ENCODE data around the gene BIRC2.

The BIRC2 gene

GRCh38 chr11:102377891-102378290, 30.9 kb downstream of the BIRC2 start:
- no peak for DNase-seq

GRCh38 chr11:102378818-102379217, 31.8 kb downstream of the BIRC2 start:
- DNase-seq = no peak

- no peak for DNase-seq
These were observed 35.4 kb downstream of the BIRC2 start for GRCh38 chr11:102382384-102382783.

GRCh38 chr11:102383839-102384238, 36.8 kb downstream of the BIRC2 start:
- DNase-seq = no peak

- no peak for DNase-seq
These were observed 37.5 kb downstream of the BIRC2 start for GRCh38 chr11:102384419-102385079.

- no peak for DNase-seq
These were observed 38.3 kb downstream of the BIRC2 start for GRCh38 chr11:102385085-102386007.

- no peak for DNase-seq
These were observed 39.2 kb downstream of the BIRC2 start for GRCh38 chr11:102386136-102386734.

- DNase-seq = no peak
These were observed 40.2 kb downstream of the BIRC2 start for GRCh38 chr11:102387043-102387781.

- no peak for DNase-seq
These were observed 42.2 kb downstream of the BIRC2 start for GRCh38 chr11:102389253-102389652.

- DNase-seq = peak; percentile 6
These were observed 43.9 kb downstream of the BIRC2 start for GRCh38 chr11:102390667-102391465.

- DNase-seq = no peak
These were observed 44.7 kb downstream of the BIRC2 start for GRCh38 chr11:102391549-102392237.

- no peak for DNase-seq
These were observed 46.3 kb downstream of the BIRC2 start for GRCh38 chr11:102393272-102393730.

GRCh38 chr11:102395720-102396393, 48.8 kb downstream of the BIRC2 start:
- no peak for DNase-seq

GRCh38 chr11:102396708-102397563, 49.9 kb downstream of the BIRC2 start:
- no peak for DNase-seq

- DNase-seq = no peak
These were observed 51.3 kb downstream of the BIRC2 start for GRCh38 chr11:102398297-102398696.

GRCh38 chr11:102399189-102399588, 52.2 kb downstream of the BIRC2 start:
- DNase-seq = no peak

GRCh38 chr11:102400603-102401002, 53.6 kb downstream of the BIRC2 start:
- DNase-seq = no peak

GRCh38 chr11:102401905-102402304, 54.9 kb downstream of the BIRC2 start:
- no peak for DNase-seq

GRCh38 chr11:102402548-102402947, 55.5 kb downstream of the BIRC2 start:
- no peak for DNase-seq

- no peak for DNase-seq
These were observed 58.5 kb downstream of the BIRC2 start for GRCh38 chr11:102405501-102405900.
